Epidermal melanocyte (primary cell): Measurements from ENCODE around the gene GPR21.

Source experiments
- DNase-seq: peaks from one replicate; pipeline ENCODE4 v3.0.0; 2011; ENCODE audit warnings: low spot score; ENCODE audit not compliant: insufficient read length

The GPR21 gene

DNA sequence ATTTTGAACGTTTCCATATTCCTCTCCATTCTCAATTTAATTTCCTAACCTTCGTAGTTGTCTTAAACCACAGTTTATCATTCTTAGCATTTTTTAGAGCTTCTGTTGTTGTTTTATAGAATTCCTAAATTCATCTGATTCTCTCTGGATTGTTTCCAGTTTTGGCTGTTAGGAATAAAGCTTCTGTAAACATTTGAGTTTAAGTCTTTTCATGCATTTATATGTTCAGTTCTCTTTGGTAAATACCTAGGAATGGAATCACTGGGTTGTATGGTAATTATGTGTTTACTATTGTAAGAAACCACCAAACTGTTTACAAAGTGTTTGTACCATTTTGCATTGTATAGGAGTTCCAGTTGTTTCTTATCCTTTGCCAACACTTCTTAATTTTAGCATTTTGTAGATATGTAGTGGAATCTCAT is 29.7 kb downstream of the GPR21 start:
- no peak for DNase-seq

GRCh38 chr9:123063896-123064295 is 30.4 kb downstream of the GPR21 start:
- no peak for DNase-seq

DNA sequence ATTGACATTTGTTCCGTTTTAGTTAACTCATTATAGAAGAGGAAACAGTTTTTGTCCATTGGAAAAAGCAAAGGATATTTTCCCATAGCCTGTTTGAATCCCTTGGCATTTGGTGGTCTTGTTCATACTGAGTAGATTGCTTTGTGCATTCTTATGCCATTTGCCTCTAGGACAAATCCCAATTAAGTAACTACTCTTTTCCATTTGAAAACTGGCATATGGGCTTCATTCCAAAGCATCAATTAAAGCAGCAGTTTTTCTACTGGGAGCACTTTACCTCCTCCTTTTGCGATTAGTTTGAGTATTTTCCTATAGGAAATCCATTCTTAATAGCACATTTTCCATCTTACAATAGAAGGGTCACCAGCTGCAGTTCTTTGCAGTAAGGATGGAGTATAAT is 31.2 kb downstream of the GPR21 start:
- peak; percentile 67 for DNase-seq

DNA sequence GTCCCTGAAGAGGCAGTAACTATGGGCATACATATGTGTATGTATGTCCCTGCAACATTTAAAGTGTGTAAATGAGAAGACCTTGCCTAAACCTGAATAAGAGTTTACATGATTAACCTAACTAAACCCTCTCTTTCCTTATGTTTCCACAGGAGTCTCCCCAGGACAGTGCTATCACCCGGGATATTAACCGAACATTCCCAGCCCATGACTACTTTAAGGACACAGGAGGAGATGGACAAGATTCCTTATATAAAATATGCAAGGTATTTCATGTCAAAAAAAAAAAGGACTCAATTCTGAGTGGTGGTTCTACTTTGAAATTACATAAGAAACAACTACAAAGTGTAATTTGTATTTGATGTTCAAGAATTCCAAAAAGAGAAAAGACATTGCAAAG is 31.7 kb downstream of the GPR21 start:
- no peak for DNase-seq

- DNase-seq = no peak
These were observed 33.7 kb downstream of the GPR21 start for GRCh38 chr9:123067136-123067535.

DNA sequence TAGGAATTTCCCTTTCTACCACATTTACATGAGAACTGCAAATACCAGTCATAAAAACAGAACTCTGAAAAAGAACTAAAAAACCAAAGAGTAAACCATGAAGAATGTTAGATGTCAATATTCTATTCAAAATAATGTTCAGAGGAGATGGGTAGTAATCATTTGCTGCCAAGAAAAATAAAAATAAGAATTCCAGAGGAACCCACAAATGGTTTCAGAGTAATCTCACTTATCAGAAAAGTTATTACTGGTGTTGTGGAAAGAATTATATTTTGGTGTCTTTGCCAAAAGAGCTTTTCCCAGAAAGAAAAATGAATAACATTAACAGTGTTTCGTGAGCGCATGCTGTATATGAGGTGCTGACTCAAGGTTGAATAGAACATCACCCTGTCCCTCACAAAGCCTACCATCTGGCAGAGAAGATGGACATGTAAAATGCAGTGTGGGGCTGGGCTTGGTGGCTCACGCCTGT is 35.6 kb downstream of the GPR21 start:
- no peak for DNase-seq

GRCh38 chr9:123070198-123070597 is 36.7 kb downstream of the GPR21 start:
- DNase-seq = no peak

DNA sequence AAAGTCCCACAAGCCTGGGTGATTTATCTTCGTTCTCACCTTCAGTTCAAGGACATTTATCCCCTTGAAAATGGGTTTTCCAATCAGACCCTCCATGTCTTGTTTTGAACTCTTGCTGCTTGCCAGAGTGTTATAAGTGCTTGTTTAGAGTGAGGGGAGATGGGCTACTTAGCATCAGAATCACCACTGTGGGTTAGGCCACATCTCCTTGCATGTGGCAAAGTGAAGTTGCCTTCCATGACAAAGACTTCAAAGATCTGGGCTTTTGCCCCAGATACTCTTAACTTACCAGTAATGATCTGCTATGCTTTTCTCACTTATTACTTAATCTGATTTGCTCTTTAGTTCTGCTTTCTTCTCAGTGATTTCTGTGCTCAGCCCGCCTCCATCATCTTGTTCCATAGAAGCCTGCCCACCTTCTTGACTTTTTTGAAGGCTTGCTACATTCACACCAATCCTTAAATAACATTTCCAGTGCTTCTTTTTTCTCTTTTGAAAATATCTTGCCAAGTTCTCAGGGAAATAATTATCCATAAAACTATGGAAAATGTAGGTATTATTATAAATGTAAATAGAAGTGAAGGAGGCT is 39.0 kb downstream of the GPR21 start:
- no peak for DNase-seq

- DNase-seq = no peak
These were observed 40.0 kb downstream of the GPR21 start for GRCh38 chr9:123073441-123073840.

DNA sequence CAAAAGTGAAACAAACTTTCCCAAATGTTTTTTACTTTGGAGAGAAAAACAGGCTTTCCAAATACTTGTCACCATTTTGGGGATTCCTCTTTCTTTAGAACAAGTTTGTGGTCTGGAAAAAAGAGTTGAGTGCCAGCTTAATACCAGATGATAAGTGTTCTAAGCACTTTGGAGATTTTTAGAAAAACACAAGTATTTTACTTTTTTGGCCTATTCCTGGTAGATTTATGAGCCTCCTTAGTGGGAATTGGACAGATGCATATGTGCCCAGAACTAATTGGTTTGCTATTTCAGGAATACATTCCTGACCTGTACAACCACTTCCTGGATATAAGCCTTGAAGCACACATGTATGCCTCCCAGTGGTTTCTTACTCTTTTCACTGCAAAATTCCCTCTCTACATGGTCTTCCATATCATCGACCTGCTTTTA is 40.5 kb downstream of the GPR21 start:
- DNase-seq = no peak

- DNase-seq = no peak
These were observed 41.2 kb downstream of the GPR21 start for GRCh38 chr9:123074628-123075027.

DNA sequence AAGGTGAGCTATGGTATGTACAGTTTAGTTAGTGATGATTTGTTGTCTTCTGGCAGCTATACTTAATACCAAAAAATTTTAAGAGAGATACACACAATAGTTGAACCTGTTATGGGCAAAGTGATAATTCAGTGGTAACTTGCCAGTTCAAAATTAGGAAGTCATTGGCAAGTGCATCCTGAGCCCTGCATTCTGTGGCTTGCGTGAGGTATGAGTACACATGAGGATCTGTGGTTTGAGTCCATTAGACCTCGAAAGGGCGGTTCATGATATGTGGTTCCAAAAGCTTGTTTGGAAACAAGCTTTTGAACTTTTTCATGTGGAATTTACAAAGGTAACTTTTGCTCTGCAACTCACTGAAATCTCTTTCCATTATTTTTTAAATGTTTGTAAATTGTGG is 47.0 kb downstream of the GPR21 start:
- DNase-seq = no peak

GRCh38 chr9:123081824-123082223 is 48.4 kb downstream of the GPR21 start:
- no peak for DNase-seq

DNA sequence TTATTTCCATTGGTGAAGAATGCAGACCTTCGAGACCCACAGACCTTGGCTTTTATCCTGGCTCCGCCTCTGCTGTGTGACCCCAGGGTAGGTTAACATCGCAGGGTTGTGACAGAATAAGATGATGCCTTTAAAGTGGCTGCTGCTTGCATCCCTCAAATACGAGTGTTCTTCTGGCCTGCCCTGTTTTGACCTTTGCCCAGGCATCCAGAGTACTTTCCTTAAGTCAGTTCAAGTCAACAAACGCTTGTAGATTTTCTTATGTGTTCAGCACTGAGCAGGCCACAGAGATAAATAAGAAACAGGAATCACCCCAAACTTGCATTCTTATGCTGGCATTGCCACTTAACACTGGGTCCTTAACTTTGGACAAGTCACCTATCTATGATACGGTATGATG is 50.2 kb downstream of the GPR21 start:
- no peak for DNase-seq

- no peak for DNase-seq
These were observed 50.8 kb downstream of the GPR21 start for GRCh38 chr9:123084256-123084655.
